Measurements from ENCODE around the gene E2F7. TPM values are rescaled to one million over a fixed set of nuclear protein-coding genes. Genes with fewer than 3 reads are reported as not detected.

E2F7 gene
- total RNA-seq, 4 donors from 2014 or later: 1.2 to 17.3 (median 3.7) TPM

GRCh38 chr12:77053259-77053658 is 12.1 kb downstream of the E2F7 start:
- Histone ChIP-seq H3K27ac (no peak overlapping the region), H3K36me3 (no peaks in the 10 kb centered on the region), H3K9me3 (no peaks in the 10 kb centered on the region), H3K4me1 (no peaks in the 10 kb centered on the region), H3K27me3 (no peaks in the 10 kb centered on the region), H3K4me3 (no peak overlapping the region)
- TF ChIP-seq POLR2A (IDR thresholded peaks at IDR 0.05) (no peak), CTCF (IDR thresholded peaks at IDR 0.05) (no peak)
- no peak for DNase-seq

GRCh38 chr12:77049767-77050353 is 15.5 kb downstream of the E2F7 start:
- Histone ChIP-seq H3K36me3 (no peaks in the 10 kb centered on the region), H3K4me3 (no peak overlapping the region), H3K4me1 (no peaks in the 10 kb centered on the region), H3K9me3 (no peaks in the 10 kb centered on the region), H3K27me3 (no peaks in the 10 kb centered on the region), H3K27ac (no peak overlapping the region)
- no peak for DNase-seq
- TF ChIP-seq CTCF (IDR thresholded peaks at IDR 0.05): peak; percentile 63 to 80 (median 76)
- TF ChIP-seq POLR2A (IDR thresholded peaks at IDR 0.05): no peak

- H3K4me3 ChIP-seq: no peak overlapping the region
- H3K27me3 ChIP-seq: no peaks in the 10 kb centered on the region
- no peak for TF ChIP-seq POLR2A (IDR thresholded peaks at IDR 0.05)
- no peaks in the 10 kb centered on the region for H3K4me1 ChIP-seq
- H3K36me3 ChIP-seq: no peaks in the 10 kb centered on the region
- DNase-seq: no peak
- no peaks in the 10 kb centered on the region for H3K9me3 ChIP-seq
- H3K27ac ChIP-seq: no peak overlapping the region
These were observed 17.8 kb downstream of the E2F7 start for GRCh38 chr12:77047341-77048109.

- Histone ChIP-seq H3K27ac (no peak overlapping the region), H3K4me3 (no peak overlapping the region), H3K36me3 (no peaks in the 10 kb centered on the region), H3K27me3 (no peaks in the 10 kb centered on the region), H3K4me1 (no peaks in the 10 kb centered on the region), H3K9me3 (no peaks in the 10 kb centered on the region)
- no peak for TF ChIP-seq CTCF (IDR thresholded peaks at IDR 0.05)
- TF ChIP-seq POLR2A (IDR thresholded peaks at IDR 0.05): no peak
- no peak for DNase-seq
These were observed 18.9 kb downstream of the E2F7 start for GRCh38 chr12:77046468-77046867.

GRCh38 chr12:77045183-77045582 is 20.2 kb downstream of the E2F7 start:
- Histone ChIP-seq H3K9me3 (no peaks in the 10 kb centered on the region), H3K36me3 (no peaks in the 10 kb centered on the region), H3K27ac (no peak overlapping the region), H3K4me3 (no peak overlapping the region), H3K4me1 (no peaks in the 10 kb centered on the region), H3K27me3 (no peaks in the 10 kb centered on the region)
- TF ChIP-seq POLR2A (IDR thresholded peaks at IDR 0.05) (no peak), CTCF (IDR thresholded peaks at IDR 0.05) (no peak)
- no peak for DNase-seq

GRCh38 chr12:77044721-77045120 is 20.6 kb downstream of the E2F7 start:
- Histone ChIP-seq H3K27ac (no peak overlapping the region), H3K9me3 (no peaks in the 10 kb centered on the region), H3K27me3 (no peaks in the 10 kb centered on the region), H3K4me1 (no peaks in the 10 kb centered on the region), H3K4me3 (no peak overlapping the region), H3K36me3 (no peaks in the 10 kb centered on the region)
- no peak for TF ChIP-seq POLR2A (IDR thresholded peaks at IDR 0.05)
- no peak for TF ChIP-seq CTCF (IDR thresholded peaks at IDR 0.05)
- DNase-seq: no peak
